CD4-positive, alpha-beta T cell (primary cell): ENCODE results near the gene ATG16L1. TPM values are rescaled to one million over a fixed set of nuclear protein-coding genes. Genes with fewer than 3 reads are reported as not detected.
A peak's percentile ranks its signal among the peaks of the same experiment; 100 is the strongest.

ENCODE experiments used
- ATAC-seq: fragments of 200-7000 bp; cut with Tn5 transposase; one replicate; pipeline ENCODE4 v1.10.0; 2022; ENCODE audit warnings: mild to moderate bottlenecking; ENCODE audit not compliant: poor library complexity
- CTCF ChIA-PET: fragments of 350-600 bp; sonication (Branson Sonifier 250); formaldehyde crosslinking; loops from one replicate; lab custom pipeline; 2021; ENCODE audit warnings: antibody characterized with exemption, inconsistent platforms; lab: Charles Lee
- POLR2A ChIA-PET: fragments of 350-600 bp; sonication (Branson Sonifier 250); formaldehyde crosslinking; loops from one replicate; lab custom pipeline; 2021; ENCODE audit warnings: antibody characterized with exemption, inconsistent platforms; lab: Charles Lee
- DNase-seq, 14 experiments: peaks; one replicate each; pipeline ENCODE4 v3.0.0-alpha.2; 2013 to 2020; ENCODE audit warnings: mixed read lengths in 2 of 14
- H3K27ac ChIP-seq, 2 donors: one replicate each; pipeline versions ENCODE4 v1.5.1 to v1.7.0; 2013; ENCODE audit warnings: low read length in 2 of 2, low read depth in 1 of 2, mild to moderate bottlenecking in 1 of 2
- H3K27me3 ChIP-seq, 2 experiments: 1 replicate in 1 of 2; 2 replicates in 1 of 2; pipeline versions ENCODE4 v1.6.1 to v1.7.0; 2013; ENCODE audit warnings: low read length in 2 of 2, control low read depth in 1 of 2, mild to moderate bottlenecking in 1 of 2, moderate library complexity in 1 of 2; ENCODE audit not compliant: insufficient read depth in 2 of 2, control insufficient read depth in 1 of 2
- H3K36me3 ChIP-seq: one replicate; pipeline ENCODE4 v1.6.1; 2013; ENCODE audit warnings: low read length, control low read depth; ENCODE audit not compliant: insufficient read depth
- H3K4me1 ChIP-seq: one replicate; pipeline ENCODE4 v1.6.1; 2013; ENCODE audit warnings: low read length, control low read depth; ENCODE audit not compliant: insufficient read depth
- H3K4me3 ChIP-seq: one replicate; pipeline ENCODE4 v1.5.1; 2013; ENCODE audit warnings: mild to moderate bottlenecking, low read length, moderate library complexity
- H3K9me3 ChIP-seq, 2 experiments: 1 replicate in 1 of 2; 2 replicates in 1 of 2; pipeline versions ENCODE4 v1.6.1 to v1.7.0; 2013; ENCODE audit warnings: low read length in 2 of 2, mild to moderate bottlenecking in 2 of 2, control low read depth in 1 of 2, moderate library complexity in 1 of 2; ENCODE audit not compliant: control insufficient read depth in 1 of 2, insufficient read depth in 1 of 2
- H3K27ac Mint-ChIP-seq: one replicate; pipeline ENCODE4 v1.8.0; 2020; ENCODE audit warnings: mixed read lengths
- H3K27me3 Mint-ChIP-seq: one replicate; pipeline ENCODE4 v1.8.0; 2021; ENCODE audit warnings: mixed read lengths
- H3K36me3 Mint-ChIP-seq: one replicate; pipeline ENCODE4 v1.8.0; 2021; ENCODE audit warnings: low read depth, mixed read lengths
- H3K4me1 Mint-ChIP-seq: one replicate; pipeline ENCODE4 v1.8.0; 2021; ENCODE audit warnings: low read depth, mixed read lengths
- H3K4me3 Mint-ChIP-seq: one replicate; pipeline ENCODE4 v1.8.0; 2020; ENCODE audit warnings: mild to moderate bottlenecking, mixed read lengths
- H3K9me3 Mint-ChIP-seq: one replicate; pipeline ENCODE4 v1.8.0; 2020; ENCODE audit warnings: mixed read lengths
- intact Hi-C, 2 experiments: fragments of 100-400 bp; cut with DNase I in 1 of 2; cut with micrococcal nuclease in 1 of 2; formaldehyde crosslinking; loops; one replicate each; pipeline versions ENCODE4 v1.15.1 to v1.9.0; 2023 to 2025; cut with DNase I, micrococcal nuclease
- total RNA-seq, 174 experiments: library from RNA in 2 of 174; stranded (reverse) in 2 of 174; gene quantifications; one replicate each; pipeline ENCODE4 v1.2.3 and lab custom pipeline; 2021 to 2026
- TF ChIP-seq, protein P1 (sequence below): fragments of 200-600 bp; IDR thresholded peaks from one replicate; pipeline ENCODE4 v1.8.0; 2022; ENCODE audit warnings: antibody characterized with exemption, mild to moderate bottlenecking

ATG16L1 gene
- total RNA-seq, 2 experiments from 2014 or later: 134 to 135 TPM

DNA sequence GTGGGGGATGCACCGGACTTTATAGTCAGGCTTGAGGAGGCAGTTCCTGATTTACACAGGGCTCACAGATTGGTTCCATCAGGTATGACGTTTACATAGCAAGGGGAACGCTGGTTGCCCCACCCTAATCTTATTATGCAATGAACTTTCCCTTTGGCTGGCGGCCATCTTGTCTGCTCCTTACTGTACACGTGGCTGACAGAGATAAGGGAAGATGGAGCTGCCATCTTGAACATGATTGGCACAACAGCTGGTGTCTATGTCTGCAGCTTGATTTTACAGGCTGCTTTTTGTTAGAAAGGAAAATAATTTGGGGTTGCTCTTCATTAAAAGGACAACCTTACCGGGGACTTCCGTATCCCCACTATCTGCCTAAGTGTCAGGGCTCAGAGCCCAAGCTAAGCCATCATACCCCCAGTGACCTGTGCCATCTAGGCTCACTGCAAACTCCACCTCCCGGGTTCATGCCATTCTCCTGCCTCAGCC lies 33.5 kb upstream of the ATG16L1 start:
- no peaks in the 10 kb centered on the region for H3K9me3 Mint-ChIP-seq
- H3K4me1 Mint-ChIP-seq: no peaks in the 10 kb centered on the region
- Histone ChIP-seq H3K9me3 (no peaks in the 10 kb centered on the region), H3K4me1 (no peaks in the 10 kb centered on the region), H3K36me3 (no peaks in the 10 kb centered on the region), H3K27me3 (no peaks in the 10 kb centered on the region), H3K27ac (no peak overlapping the region), H3K4me3 (no peak overlapping the region)
- no peak overlapping the region for H3K27ac Mint-ChIP-seq
- DNase-seq (peak in 2 of 14 experiments; percentile 27 to 35), ATAC-seq (no peak)
- TF ChIP-seq, protein P1, sequence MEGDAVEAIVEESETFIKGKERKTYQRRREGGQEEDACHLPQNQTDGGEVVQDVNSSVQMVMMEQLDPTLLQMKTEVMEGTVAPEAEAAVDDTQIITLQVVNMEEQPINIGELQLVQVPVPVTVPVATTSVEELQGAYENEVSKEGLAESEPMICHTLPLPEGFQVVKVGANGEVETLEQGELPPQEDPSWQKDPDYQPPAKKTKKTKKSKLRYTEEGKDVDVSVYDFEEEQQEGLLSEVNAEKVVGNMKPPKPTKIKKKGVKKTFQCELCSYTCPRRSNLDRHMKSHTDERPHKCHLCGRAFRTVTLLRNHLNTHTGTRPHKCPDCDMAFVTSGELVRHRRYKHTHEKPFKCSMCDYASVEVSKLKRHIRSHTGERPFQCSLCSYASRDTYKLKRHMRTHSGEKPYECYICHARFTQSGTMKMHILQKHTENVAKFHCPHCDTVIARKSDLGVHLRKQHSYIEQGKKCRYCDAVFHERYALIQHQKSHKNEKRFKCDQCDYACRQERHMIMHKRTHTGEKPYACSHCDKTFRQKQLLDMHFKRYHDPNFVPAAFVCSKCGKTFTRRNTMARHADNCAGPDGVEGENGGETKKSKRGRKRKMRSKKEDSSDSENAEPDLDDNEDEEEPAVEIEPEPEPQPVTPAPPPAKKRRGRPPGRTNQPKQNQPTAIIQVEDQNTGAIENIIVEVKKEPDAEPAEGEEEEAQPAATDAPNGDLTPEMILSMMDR: no peak
- H3K4me3 Mint-ChIP-seq: no peak overlapping the region
- H3K36me3 Mint-ChIP-seq: no peaks in the 10 kb centered on the region
- POLR2A ChIA-PET: interaction anchor here (1.2 kb wide), 1 partner anchor 23 kb away, joined by 3 read pairs; no protein-coding TSS in a partner anchor
- CTCF ChIA-PET: interaction anchor here (0.7 kb wide), 2 partner anchors 9 kb away, joined by 3 to 4 read pairs; no protein-coding TSS in a partner anchor
- intact Hi-C loops: no loop called here
- H3K27me3 Mint-ChIP-seq: no peaks in the 10 kb centered on the region

GRCh38 chr2:233218836-233219235 lies 32.6 kb upstream of the ATG16L1 start:
- Histone ChIP-seq H3K27me3 (no peaks in the 10 kb centered on the region), H3K4me3 (no peak overlapping the region), H3K9me3 (no peaks in the 10 kb centered on the region), H3K27ac (no peak overlapping the region), H3K4me1 (no peaks in the 10 kb centered on the region), H3K36me3 (no peaks in the 10 kb centered on the region)
- intact Hi-C loops: no loop called here
- TF ChIP-seq, protein P1: no peak
- Mint-ChIP-seq H3K36me3 (no peaks in the 10 kb centered on the region), H3K4me3 (no peak overlapping the region), H3K27me3 (no peaks in the 10 kb centered on the region), H3K27ac (no peak overlapping the region), H3K4me1 (no peaks in the 10 kb centered on the region), H3K9me3 (no peaks in the 10 kb centered on the region)
- ChIA-PET CTCF (interaction anchor here (0.7 kb wide), 1 partner anchor 10 kb away, joined by 3 read pairs; no protein-coding TSS in a partner anchor), POLR2A (interaction anchor here (1.2 kb wide), 1 partner anchor 22 kb away, joined by 3 read pairs; no protein-coding TSS in a partner anchor)
- no peak for DNase-seq
- ATAC-seq: no peak

- no peak overlapping the region for H3K27ac Mint-ChIP-seq
- no peaks in the 10 kb centered on the region for H3K36me3 Mint-ChIP-seq
- no peaks in the 10 kb centered on the region for H3K9me3 ChIP-seq
- no peak overlapping the region for H3K4me3 ChIP-seq
- H3K27ac ChIP-seq: no peak overlapping the region
- H3K9me3 Mint-ChIP-seq: no peaks in the 10 kb centered on the region
- CTCF ChIA-PET: no interaction called here
- intact Hi-C loops: no loop called here
- no peaks in the 10 kb centered on the region for H3K36me3 ChIP-seq
- ATAC-seq (no peak), DNase-seq (no peak)
- H3K27me3 ChIP-seq: no peaks in the 10 kb centered on the region
- H3K4me1 ChIP-seq: no peaks in the 10 kb centered on the region
- no peaks in the 10 kb centered on the region for H3K27me3 Mint-ChIP-seq
- no peaks in the 10 kb centered on the region for H3K4me1 Mint-ChIP-seq
- POLR2A ChIA-PET: no interaction called here
- TF ChIP-seq, protein P1: no peak
- no peak overlapping the region for H3K4me3 Mint-ChIP-seq
Observed at GRCh38 chr2:233219848-233220247, 31.6 kb upstream of the ATG16L1 start.
